Karpas-422 (cell line): Measurements from ENCODE around the gene CELF3. TPM values are rescaled to one million over a fixed set of nuclear protein-coding genes. Genes with fewer than 3 reads are reported as not detected.
A peak's percentile ranks its signal among the peaks of the same experiment; 100 is the strongest.
"Not testable (repeated sequence)": the region's sequence is repeated elsewhere in the genome, so short reads cannot be mapped to it uniquely, and the experiment has no call there.

ENCODE experiments used
- DNase-seq: peaks from one replicate; pipeline ENCODE4 v3.0.0-alpha.2; 2015
- H2AFZ ChIP-seq: fragments of 200-600 bp; sonication (generic); 2 replicates; pipeline ENCODE4 v1.6.1; 2014; ENCODE audit warnings: antibody characterized with exemption, low read length, mixed read lengths
- H3K27ac ChIP-seq: fragments of 200-600 bp; sonication (generic); 2 replicates; pipeline ENCODE4 v1.5.1; 2014; ENCODE audit warnings: mild to moderate bottlenecking, low read length, moderate library complexity
- H3K27me3 ChIP-seq: fragments of 200-600 bp; sonication (generic); 2 replicates; pipeline ENCODE4 v1.6.1; 2014; ENCODE audit warnings: low read length, mixed read lengths
- H3K36me3 ChIP-seq: fragments of 200-600 bp; sonication (generic); 2 replicates; pipeline ENCODE4 v1.6.1; 2014; ENCODE audit warnings: low read length, mixed read lengths; ENCODE audit not compliant: insufficient read depth
- H3K4me1 ChIP-seq: fragments of 200-600 bp; sonication (generic); 2 replicates; pipeline ENCODE4 v1.6.1; 2014; ENCODE audit warnings: mild to moderate bottlenecking, low read length, mixed read lengths
- H3K4me2 ChIP-seq: fragments of 200-600 bp; sonication (generic); 2 replicates; pipeline ENCODE4 v1.6.1; 2014; ENCODE audit warnings: low read length, low read depth, mild to moderate bottlenecking; ENCODE audit not compliant: poor library complexity, severe bottlenecking
- H3K4me3 ChIP-seq: fragments of 200-600 bp; sonication (generic); 2 replicates; pipeline ENCODE4 v1.5.1; 2014; ENCODE audit warnings: mild to moderate bottlenecking, antibody characterized with exemption, low read length, mixed read lengths
- H3K79me2 ChIP-seq: fragments of 200-600 bp; sonication (generic); 2 replicates; pipeline ENCODE4 v1.6.1; 2014; ENCODE audit warnings: mild to moderate bottlenecking, low read length, mixed read lengths
- H3K9ac ChIP-seq: fragments of 200-600 bp; sonication (generic); 2 replicates; pipeline ENCODE4 v1.6.0; 2014; ENCODE audit warnings: low read length
- H3K9me2 ChIP-seq: fragments of 200-600 bp; sonication (generic), shearing (Covaris generic); replicated peaks from 2 replicates; pipeline ENCODE4 v1.6.0; 2014; ENCODE audit warnings: mild to moderate bottlenecking, low read length, moderate library complexity; ENCODE audit not compliant: insufficient read depth
- H3K9me3 ChIP-seq: fragments of 300-700, 200-600 bp; sonication (generic); 2 replicates; pipeline ENCODE4 v1.6.1; 2014; ENCODE audit warnings: low read length, mixed read lengths
- H4K20me1 ChIP-seq: fragments of 200-600 bp; sonication (generic); 2 replicates; pipeline ENCODE4 v1.6.1; 2014; ENCODE audit warnings: mild to moderate bottlenecking, antibody characterized with exemption, low read length, low read depth; ENCODE audit not compliant: insufficient read depth
- total RNA-seq: library from RNA; depleted of rRNA; stranded (reverse); fragments of >200 nt; shearing (Covaris generic); gene quantifications from 2 replicates; pipeline ENCODE4 v1.2.3, GENCODE V29; 2014; ENCODE audit warnings: low replicate concordance

Gene CELF3
- total RNA-seq, 1 experiment from 2014 or later: not detected

DNA sequence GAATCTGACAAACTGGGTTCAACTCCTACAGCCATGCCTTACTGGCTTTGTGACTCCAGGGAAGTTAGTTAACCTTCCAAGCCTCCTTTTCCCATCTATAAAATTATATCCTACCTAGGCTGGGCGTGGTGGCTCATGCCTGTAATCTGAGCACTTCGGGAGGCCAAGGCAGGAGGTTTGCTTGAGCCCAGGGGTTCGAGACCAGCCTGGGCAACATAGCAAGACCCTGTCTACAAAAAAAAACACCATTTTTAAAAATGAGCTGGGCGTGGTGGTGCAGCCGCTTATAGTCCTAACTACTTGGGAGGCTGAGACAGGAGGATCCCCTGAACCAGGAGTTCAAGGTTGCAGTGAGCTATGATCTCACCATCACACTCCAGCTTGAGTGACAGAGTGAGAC is 15.1 kb downstream of the CELF3 start:
- H2AFZ ChIP-seq: no peak overlapping the region

DNA sequence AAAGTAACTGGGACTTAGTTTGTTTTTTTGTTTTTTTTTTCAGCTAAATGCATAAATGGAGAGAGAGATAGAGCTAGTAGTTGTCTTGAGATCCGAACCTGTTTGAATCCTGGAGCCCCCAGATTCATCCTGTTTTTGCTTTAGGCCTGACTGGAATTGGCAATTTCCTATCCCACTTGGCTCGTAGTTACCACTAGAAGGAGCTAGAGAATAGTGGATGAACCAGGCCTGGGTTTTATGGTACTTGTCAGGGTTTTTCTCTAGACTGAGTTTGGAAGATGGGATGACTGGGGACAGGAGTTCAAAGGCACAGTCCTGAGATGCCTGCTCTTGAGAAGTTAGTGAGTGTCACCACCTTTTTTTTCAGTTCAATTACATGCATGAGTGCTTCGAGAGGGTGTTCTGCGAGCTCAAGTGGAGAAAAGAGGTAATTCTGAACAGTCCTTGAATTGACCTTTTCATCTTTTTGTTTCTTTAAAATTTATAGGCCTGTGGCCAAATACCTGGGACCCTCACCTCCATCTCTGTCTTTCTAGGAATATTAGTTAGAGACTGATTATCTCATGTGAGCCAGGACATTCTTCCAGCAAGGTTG is 23.4 kb downstream of the CELF3 start:
- no peaks in the 10 kb centered on the region for H3K4me1 ChIP-seq
- H3K4me3 ChIP-seq: no peak overlapping the region
- no peak overlapping the region for H3K9ac ChIP-seq
- no peak overlapping the region for H2AFZ ChIP-seq
- no peaks in the 10 kb centered on the region for H4K20me1 ChIP-seq
- H3K79me2 ChIP-seq: no peaks in the 10 kb centered on the region
- no peak overlapping the region for H3K27ac ChIP-seq
- H3K9me3 ChIP-seq: no peaks in the 10 kb centered on the region
- DNase-seq: peak; percentile 57
- no peaks in the 10 kb centered on the region for H3K9me2 ChIP-seq
- H3K27me3 ChIP-seq: no peaks in the 10 kb centered on the region
- peaks cover 7% of the 10 kb centered on the region; the same call in 1 of the 2 replicates for H3K36me3 ChIP-seq
- no peak overlapping the region for H3K4me2 ChIP-seq

More for the DNA sequence above, 15.1 kb downstream of the CELF3 start:
- H3K27me3 ChIP-seq: no peaks in the 10 kb centered on the region
- H3K36me3 ChIP-seq: peaks cover 4% of the 10 kb centered on the region; the same call in 1 of the 2 replicates
- H3K4me1 ChIP-seq: no peaks in the 10 kb centered on the region
- no peak overlapping the region for H3K9ac ChIP-seq
- DNase-seq: no peak
- no peak overlapping the region for H3K4me3 ChIP-seq
- no peaks in the 10 kb centered on the region for H3K9me2 ChIP-seq
- no peak overlapping the region for H3K4me2 ChIP-seq
- H4K20me1 ChIP-seq: 0 out of 2 replicates have a peak, but pooled peaks cover 3% of the 10 kb centered on the region
- H3K27ac ChIP-seq: no peak overlapping the region
- no peaks in the 10 kb centered on the region for H3K79me2 ChIP-seq
- no peaks in the 10 kb centered on the region for H3K9me3 ChIP-seq

DNA sequence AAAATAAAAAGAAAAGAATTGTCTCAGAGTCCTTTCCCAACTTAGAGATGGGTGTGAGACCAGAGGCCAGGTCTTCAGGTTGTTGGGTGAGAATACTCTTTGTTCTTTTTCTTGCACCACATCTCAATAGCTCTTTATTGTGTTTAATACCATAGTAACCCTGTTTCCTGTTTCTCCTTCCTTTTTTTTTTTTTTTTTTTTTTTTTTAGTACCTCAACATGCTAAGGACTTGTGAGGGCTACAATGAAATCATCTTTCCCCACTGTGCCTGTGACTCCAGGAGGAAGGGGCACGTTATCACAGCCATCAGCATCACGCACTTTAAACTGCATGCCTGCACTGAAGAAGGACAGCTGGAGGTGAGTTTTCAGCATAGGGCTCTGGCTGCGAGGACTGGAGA is 24.4 kb downstream of the CELF3 start:
- Histone ChIP-seq H4K20me1 (no peaks in the 10 kb centered on the region), H3K27me3 (no peaks in the 10 kb centered on the region), H3K4me1 (no peaks in the 10 kb centered on the region), H3K4me2 (no peak overlapping the region), H3K36me3 (peaks cover 7% of the 10 kb centered on the region; the same call in 1 of the 2 replicates), H2AFZ (no peak overlapping the region), H3K79me2 (no peaks in the 10 kb centered on the region), H3K27ac (no peak overlapping the region), H3K9ac (no peak overlapping the region), H3K9me2 (no peaks in the 10 kb centered on the region), H3K4me3 (no peak overlapping the region), H3K9me3 (no peaks in the 10 kb centered on the region)
- no peak for DNase-seq

DNA sequence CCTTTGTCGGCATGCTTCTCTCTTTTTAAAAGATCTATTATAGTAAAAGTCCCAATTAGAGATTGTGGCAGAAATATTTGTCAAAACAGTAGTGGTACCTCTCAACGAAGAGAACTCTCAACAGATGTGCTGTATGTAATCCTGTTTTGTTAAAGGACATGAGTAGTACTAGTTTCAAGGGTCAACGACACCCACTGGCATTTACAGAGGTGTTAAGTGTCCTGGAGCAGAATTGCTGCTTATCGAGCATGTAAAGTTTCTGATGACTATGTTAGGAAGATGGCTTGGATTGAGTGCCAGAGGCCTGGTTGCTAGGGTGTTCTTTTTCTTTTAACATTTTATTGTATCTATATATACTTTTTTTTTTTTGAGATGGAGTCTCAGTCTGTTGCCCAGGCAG is 27.1 kb downstream of the CELF3 start:
- Histone ChIP-seq H3K79me2 (no peaks in the 10 kb centered on the region), H3K9me2 (no peaks in the 10 kb centered on the region), H2AFZ (no peak overlapping the region), H3K4me3 (no peak overlapping the region), H3K4me1 (no peaks in the 10 kb centered on the region), H3K27me3 (no peaks in the 10 kb centered on the region), H3K9ac (no peak overlapping the region), H3K36me3 (peaks cover 11% of the 10 kb centered on the region; the same call in 1 of the 2 replicates), H3K9me3 (no peaks in the 10 kb centered on the region), H3K4me2 (no peak overlapping the region), H3K27ac (no peak overlapping the region), H4K20me1 (no peaks in the 10 kb centered on the region)
- DNase-seq: no peak

DNA sequence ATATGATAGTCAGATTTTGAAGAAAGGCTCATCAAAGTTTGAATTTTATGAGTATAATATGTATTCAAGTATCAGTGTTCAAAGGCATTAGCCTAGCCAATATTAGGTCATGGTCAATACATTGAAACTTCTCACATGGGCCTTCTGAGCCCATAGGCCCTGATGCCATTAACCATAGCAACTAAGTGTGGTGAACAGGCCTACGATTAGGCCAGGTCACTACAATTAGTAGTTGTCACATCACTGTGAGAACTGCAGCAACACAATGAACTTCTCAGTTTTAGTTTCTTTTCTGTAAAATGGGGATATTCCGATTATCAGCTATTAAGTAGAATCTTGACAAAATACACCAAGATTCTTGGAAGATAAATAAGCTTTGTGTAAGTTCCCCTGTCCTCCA is 30.0 kb downstream of the CELF3 start:
- H3K9me3 ChIP-seq: no peaks in the 10 kb centered on the region
- no peaks in the 10 kb centered on the region for H3K4me1 ChIP-seq
- no peak overlapping the region for H3K4me3 ChIP-seq
- H3K79me2 ChIP-seq: no peaks in the 10 kb centered on the region
- H3K9me2 ChIP-seq: no peaks in the 10 kb centered on the region
- no peak overlapping the region for H3K9ac ChIP-seq
- no peak for DNase-seq
- H3K36me3 ChIP-seq: 0 out of 2 replicates have a peak, but pooled peaks cover 4% of the 10 kb centered on the region
- no peak overlapping the region for H2AFZ ChIP-seq
- no peaks in the 10 kb centered on the region for H3K27me3 ChIP-seq
- H4K20me1 ChIP-seq: no peaks in the 10 kb centered on the region
- no peak overlapping the region for H3K27ac ChIP-seq
- no peak overlapping the region for H3K4me2 ChIP-seq

DNA sequence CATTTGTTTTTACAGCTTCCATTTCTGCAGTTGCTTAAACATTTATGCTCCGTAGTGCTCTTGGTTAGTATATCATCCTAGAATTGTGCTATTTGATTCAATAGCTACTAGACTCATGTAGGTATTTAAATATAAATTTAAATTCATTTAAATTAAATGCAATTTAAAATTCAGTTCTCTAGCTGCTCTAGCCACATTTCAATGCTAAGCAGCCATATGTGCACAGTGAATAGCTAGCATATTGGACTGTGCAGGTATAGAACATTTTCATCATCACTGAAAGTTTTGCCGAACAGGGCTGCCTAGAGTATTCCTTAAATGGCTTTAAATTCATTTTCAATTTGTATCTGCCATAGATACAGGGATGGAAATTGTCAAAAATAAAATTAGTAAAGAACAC is 32.5 kb downstream of the CELF3 start:
- no peaks in the 10 kb centered on the region for H3K9me3 ChIP-seq
- H3K36me3 ChIP-seq: 0 out of 2 replicates have a peak, but pooled peaks cover 4% of the 10 kb centered on the region
- H3K4me3 ChIP-seq: no peak overlapping the region
- no peak overlapping the region for H3K9ac ChIP-seq
- H3K27me3 ChIP-seq: no peaks in the 10 kb centered on the region
- peaks cover 4% of the 10 kb centered on the region; the same call in 1 of the 2 replicates for H3K79me2 ChIP-seq
- H3K9me2 ChIP-seq: no peaks in the 10 kb centered on the region
- H3K4me1 ChIP-seq: no peaks in the 10 kb centered on the region
- no peak overlapping the region for H3K27ac ChIP-seq
- H3K4me2 ChIP-seq: no peak overlapping the region
- H4K20me1 ChIP-seq: no peaks in the 10 kb centered on the region
- no peak overlapping the region for H2AFZ ChIP-seq
- no peak for DNase-seq

DNA sequence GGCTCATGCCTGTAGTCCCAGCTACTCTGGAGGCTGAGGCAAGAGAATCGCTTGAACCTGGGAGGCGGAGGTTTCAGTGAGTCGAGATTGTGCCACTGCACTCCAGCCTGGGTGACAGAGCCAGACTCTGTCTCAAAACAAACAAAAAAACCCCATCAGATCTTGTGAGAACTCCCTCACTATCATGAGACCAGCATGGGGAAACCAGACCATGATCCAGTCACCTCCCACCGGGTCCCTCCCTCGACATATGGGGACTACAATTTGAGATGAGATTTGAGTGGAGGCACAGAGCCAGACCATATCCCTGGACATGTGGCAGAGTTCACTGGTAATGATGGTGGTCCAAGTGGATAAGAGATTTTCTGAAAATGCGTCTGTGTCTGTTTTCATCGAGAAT is 33.7 kb downstream of the CELF3 start:
- H4K20me1 ChIP-seq, H3K4me3 ChIP-seq, H3K27ac ChIP-seq, H3K9ac ChIP-seq, DNase-seq, H3K4me1 ChIP-seq, H3K79me2 ChIP-seq, H3K9me3 ChIP-seq, H3K27me3 ChIP-seq, H3K36me3 ChIP-seq, H3K4me2 ChIP-seq, H2AFZ ChIP-seq, H3K9me2 ChIP-seq: not testable (repeated sequence)

DNA sequence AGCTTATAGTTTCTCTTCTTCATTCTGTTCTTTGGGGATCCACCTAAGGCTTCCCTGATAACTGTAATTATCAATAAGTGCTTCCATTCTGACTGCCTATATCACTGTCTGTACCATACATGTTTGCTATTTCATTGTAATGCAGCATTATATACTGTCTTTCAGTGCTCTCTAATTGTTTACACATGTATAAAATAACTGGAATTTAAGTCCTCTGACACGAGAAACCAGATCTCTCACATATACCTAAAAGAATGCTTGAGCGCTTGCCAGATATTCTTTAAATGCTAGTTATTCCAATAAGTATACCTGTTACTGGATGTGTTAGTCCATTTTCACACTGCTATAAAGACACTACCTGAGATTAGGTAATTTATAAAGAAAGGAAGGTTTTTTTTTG is 34.7 kb downstream of the CELF3 start:
- 0 out of 2 replicates have a peak, but pooled peaks cover 4% of the 10 kb centered on the region for H3K36me3 ChIP-seq
- H3K9ac ChIP-seq: no peak overlapping the region
- H3K9me2 ChIP-seq: no peaks in the 10 kb centered on the region
- peaks cover 8% of the 10 kb centered on the region for H3K79me2 ChIP-seq
- no peaks in the 10 kb centered on the region for H3K9me3 ChIP-seq
- H3K4me3 ChIP-seq: no peak overlapping the region
- no peak for DNase-seq
- no peaks in the 10 kb centered on the region for H4K20me1 ChIP-seq
- H3K4me2 ChIP-seq: no peak overlapping the region
- H3K4me1 ChIP-seq: no peaks in the 10 kb centered on the region
- no peak overlapping the region for H2AFZ ChIP-seq
- H3K27me3 ChIP-seq: no peaks in the 10 kb centered on the region
- H3K27ac ChIP-seq: no peak overlapping the region
